Nephron (organoid): Measurements from ENCODE around the gene EML1.

Experiments used
- H3K27ac Mint-ChIP-seq, 3 experiments: 2 replicates each; pipeline ENCODE4 v1.8.0; 2020; ENCODE audit warnings: mixed read lengths in 3 of 3, mild to moderate bottlenecking in 2 of 3, moderate library complexity in 1 of 3
- H3K27me3 Mint-ChIP-seq: 2 replicates; pipeline ENCODE4 v1.8.0; 2021; ENCODE audit warnings: low read depth, mild to moderate bottlenecking, moderate library complexity, mixed read lengths
- H3K36me3 Mint-ChIP-seq: 2 replicates; pipeline ENCODE4 v1.8.0; 2020; ENCODE audit warnings: low read depth, mixed read lengths
- H3K4me1 Mint-ChIP-seq: 2 replicates; pipeline ENCODE4 v1.8.0; 2020; ENCODE audit warnings: mixed read lengths
- H3K4me3 Mint-ChIP-seq, 3 experiments: 2 replicates each; pipeline ENCODE4 v1.8.0; 2020; ENCODE audit warnings: mild to moderate bottlenecking in 3 of 3, mixed read lengths in 3 of 3, moderate library complexity in 2 of 3
- H3K9me3 Mint-ChIP-seq: 2 replicates; pipeline ENCODE4 v1.8.0; 2020; ENCODE audit warnings: mixed read lengths
- TF ChIP-seq, protein P1 (sequence below), 3 experiments: fragments of 200-600 bp; sonication (generic); IDR thresholded peaks; one replicate each; pipeline ENCODE4 v1.5.0; 2021; ENCODE audit warnings: antibody characterized with exemption in 3 of 3; ENCODE audit not compliant: unreplicated experiment in 3 of 3

The EML1 gene

DNA sequence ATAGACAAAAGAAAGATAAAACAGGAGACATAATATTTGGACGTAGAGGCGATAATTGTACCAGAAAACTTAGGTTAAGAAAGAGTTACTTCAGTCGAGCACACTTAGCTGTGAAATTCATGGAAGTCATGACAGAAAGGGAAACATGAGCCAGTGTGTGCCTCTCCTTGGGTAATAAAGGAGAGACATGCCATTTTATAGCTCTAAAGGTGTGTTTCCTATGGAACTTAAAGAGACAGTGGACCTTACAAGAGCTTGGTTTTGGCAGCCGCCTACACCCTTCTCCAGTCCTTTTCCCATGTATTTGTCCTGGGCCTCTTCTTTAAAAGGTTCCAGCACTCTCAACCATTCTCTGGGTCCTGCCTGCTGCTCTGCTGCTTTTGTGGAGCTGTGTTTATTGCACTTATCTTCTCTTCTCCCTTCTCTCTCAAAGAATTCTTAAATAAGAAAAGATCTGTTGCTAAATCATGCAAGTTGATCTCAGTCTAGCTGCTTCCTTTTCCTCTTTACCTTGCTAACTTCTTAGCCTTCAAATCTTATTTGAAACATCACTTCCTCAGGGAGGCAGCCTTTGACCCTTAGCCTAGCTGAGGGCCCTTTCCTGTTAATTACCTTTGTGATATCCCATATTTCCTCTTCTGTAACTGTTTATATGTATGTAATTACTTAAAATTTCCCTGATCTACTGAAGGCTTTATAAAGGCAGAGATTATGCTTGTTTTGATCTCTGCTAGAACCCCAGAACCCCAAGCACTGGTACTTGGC, 190.2 kb downstream of the EML1 start:
- no peak overlapping the region for H3K4me3 Mint-ChIP-seq
- H3K4me1 Mint-ChIP-seq: peaks cover 22% of the 10 kb centered on the region
- no peaks in the 10 kb centered on the region for H3K27me3 Mint-ChIP-seq
- peaks cover 9% of the 10 kb centered on the region for H3K9me3 Mint-ChIP-seq
- H3K36me3 Mint-ChIP-seq: peaks cover 15% of the 10 kb centered on the region
- TF ChIP-seq, protein P1, sequence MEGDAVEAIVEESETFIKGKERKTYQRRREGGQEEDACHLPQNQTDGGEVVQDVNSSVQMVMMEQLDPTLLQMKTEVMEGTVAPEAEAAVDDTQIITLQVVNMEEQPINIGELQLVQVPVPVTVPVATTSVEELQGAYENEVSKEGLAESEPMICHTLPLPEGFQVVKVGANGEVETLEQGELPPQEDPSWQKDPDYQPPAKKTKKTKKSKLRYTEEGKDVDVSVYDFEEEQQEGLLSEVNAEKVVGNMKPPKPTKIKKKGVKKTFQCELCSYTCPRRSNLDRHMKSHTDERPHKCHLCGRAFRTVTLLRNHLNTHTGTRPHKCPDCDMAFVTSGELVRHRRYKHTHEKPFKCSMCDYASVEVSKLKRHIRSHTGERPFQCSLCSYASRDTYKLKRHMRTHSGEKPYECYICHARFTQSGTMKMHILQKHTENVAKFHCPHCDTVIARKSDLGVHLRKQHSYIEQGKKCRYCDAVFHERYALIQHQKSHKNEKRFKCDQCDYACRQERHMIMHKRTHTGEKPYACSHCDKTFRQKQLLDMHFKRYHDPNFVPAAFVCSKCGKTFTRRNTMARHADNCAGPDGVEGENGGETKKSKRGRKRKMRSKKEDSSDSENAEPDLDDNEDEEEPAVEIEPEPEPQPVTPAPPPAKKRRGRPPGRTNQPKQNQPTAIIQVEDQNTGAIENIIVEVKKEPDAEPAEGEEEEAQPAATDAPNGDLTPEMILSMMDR (IDR thresholded peaks at IDR 0.05; ENCODE audit: unreplicated experiment in 3 of 3): no peak
- peak overlapping the region in 2 of 3 experiments; percentile 19 to 31 for H3K27ac Mint-ChIP-seq

DNA sequence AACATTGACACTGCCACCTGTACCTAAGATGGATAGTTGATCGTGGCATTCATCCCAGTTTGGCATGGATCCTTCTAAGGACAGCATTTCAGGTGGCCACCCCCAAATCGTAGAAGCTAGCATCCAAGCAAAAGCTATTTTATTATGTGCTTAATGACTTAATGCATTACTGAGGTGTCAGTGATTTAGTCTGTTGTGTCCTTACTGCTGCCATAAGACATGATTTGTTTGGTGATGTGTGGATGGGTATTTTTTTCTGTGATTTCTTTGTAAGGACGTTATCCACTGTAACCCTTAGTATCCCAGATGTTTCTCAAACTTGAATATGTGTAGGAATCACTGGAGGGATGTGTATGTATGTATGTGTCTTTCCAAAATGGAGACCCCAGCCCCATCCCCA, 190.8 kb downstream of the EML1 start:
- H3K9me3 Mint-ChIP-seq: peaks cover 9% of the 10 kb centered on the region
- TF ChIP-seq, protein P1 (IDR thresholded peaks at IDR 0.05; ENCODE audit: unreplicated experiment in 3 of 3): no peak
- peaks cover 20% of the 10 kb centered on the region for H3K36me3 Mint-ChIP-seq
- peaks cover 22% of the 10 kb centered on the region for H3K4me1 Mint-ChIP-seq
- H3K27me3 Mint-ChIP-seq: no peaks in the 10 kb centered on the region
- H3K4me3 Mint-ChIP-seq: no peak overlapping the region
- H3K27ac Mint-ChIP-seq: peak overlapping the region in 1 of 3 experiments; percentile 19

DNA sequence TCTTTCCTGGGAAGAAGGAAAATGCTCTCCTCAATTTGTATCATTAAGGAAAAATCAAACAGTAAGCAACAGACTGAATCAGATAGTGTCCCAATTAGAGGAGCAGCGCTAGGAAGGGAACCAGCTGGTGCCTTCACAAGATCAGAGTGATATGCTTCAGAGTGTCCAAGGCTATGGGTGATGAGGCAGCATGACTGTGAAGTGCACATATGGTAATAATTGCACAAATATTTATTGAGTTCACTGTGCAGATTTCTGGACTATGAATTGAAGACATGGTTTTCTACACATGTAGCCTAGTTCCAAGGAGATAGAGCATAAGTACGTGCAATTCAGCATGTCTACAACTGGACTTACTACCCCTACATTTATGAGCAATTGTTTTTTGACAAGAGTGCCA, 193.2 kb downstream of the EML1 start:
- Mint-ChIP-seq H3K4me3 (no peak overlapping the region), H3K27ac (no peak overlapping the region), H3K4me1 (peaks cover 17% of the 10 kb centered on the region), H3K36me3 (peaks cover 36% of the 10 kb centered on the region), H3K9me3 (peaks cover 13% of the 10 kb centered on the region), H3K27me3 (no peaks in the 10 kb centered on the region)
- TF ChIP-seq, protein P1 (IDR thresholded peaks at IDR 0.05; ENCODE audit: unreplicated experiment in 3 of 3): no peak

DNA sequence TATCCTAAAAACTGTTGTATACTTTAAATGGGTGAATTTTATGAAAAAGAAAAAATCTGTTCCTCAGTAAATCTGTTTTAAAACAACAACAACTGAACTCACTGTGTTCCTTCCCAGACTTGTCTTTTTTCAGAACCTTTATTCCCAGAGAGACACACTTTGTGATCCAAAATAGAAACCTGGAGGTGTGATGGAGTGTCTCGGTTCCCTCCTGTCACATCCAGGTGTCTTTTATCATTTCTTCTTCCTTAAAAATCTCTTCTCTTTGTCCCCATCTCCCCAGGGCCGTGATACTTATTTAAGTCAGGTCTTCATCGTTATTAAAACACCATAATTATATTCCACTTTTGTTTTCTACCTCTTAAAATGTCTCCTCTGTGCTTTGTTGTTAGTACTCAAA, 195.8 kb downstream of the EML1 start:
- Mint-ChIP-seq H3K9me3 (peaks cover 23% of the 10 kb centered on the region), H3K27me3 (no peaks in the 10 kb centered on the region), H3K36me3 (peaks cover 54% of the 10 kb centered on the region), H3K4me1 (no peaks in the 10 kb centered on the region), H3K4me3 (no peak overlapping the region), H3K27ac (no peak overlapping the region)
- TF ChIP-seq, protein P1 (IDR thresholded peaks at IDR 0.05; ENCODE audit: unreplicated experiment in 3 of 3): no peak

DNA sequence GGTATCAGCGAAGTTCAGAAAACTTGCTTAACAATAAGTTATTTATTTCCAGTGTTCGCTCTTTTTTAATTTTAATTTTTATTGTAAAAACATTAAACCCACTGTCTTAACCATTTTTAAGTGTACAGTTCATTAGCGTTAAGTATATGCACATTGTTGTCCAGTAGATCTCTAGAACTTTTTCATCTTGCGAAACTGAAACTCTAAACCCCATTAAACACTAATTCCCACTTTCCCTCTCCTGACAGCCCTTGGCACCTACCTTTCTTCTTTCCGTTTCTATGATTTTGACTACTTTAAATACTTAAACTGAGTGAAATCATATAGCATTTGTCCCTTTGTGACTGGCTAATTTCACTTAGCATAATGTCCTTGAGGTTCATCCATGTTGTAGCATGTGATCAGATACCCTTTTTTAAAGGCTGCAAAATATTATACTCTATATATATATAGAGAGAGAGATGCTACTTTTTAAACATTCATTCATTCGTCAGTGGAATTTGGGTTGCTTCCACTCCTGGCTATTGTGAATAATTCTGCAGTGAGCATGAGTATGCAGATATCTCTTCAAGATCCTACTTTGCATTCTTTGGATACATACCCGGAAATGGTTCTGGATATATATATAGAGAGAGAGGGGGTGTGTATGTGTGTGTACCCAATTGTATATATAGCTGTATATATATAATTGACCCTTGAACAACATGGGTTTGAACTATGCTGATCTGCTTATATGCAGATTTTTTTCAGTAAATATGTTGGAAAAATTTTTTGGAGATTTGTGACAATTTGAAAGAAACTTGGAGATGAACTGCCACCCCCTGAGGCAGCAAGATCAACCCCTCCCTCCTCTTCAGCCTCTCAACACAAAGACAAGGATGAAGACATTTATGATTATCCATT, 197.3 kb downstream of the EML1 start:
- Mint-ChIP-seq H3K27me3 (no peaks in the 10 kb centered on the region), H3K36me3 (peaks cover 58% of the 10 kb centered on the region), H3K4me3 (no peak overlapping the region), H3K4me1 (no peaks in the 10 kb centered on the region), H3K27ac (peak overlapping the region in 1 of 3 experiments; percentile 32), H3K9me3 (peaks cover 26% of the 10 kb centered on the region)
- TF ChIP-seq, protein P1 (IDR thresholded peaks at IDR 0.05; ENCODE audit: unreplicated experiment in 3 of 3): no peak
